Cardiac muscle cell (in vitro differentiated cells and primary cell): ENCODE results near the gene ZMAT5. TPM values are rescaled to one million over a fixed set of nuclear protein-coding genes. Genes with fewer than 3 reads are reported as not detected.
A peak's percentile ranks its signal among the peaks of the same experiment; 100 is the strongest.

Experiments used
- DNase-seq, 2 donors: peaks; one replicate each; pipeline versions ENCODE4 v3.0.0 to v3.0.0-alpha.2; 2010 to 2017; ENCODE audit warnings: low read depth in 1 of 2, low spot score in 1 of 2
- H3K27ac ChIP-seq: fragments of 200-600 bp; sonication (generic); 2 replicates; pipeline ENCODE4 v1.5.1; 2016
- H3K27me3 ChIP-seq: fragments of 200-600 bp; sonication (generic); 2 replicates; pipeline ENCODE4 v1.6.0; 2016; ENCODE audit warnings: control low read depth
- H3K36me3 ChIP-seq: fragments of 200-600 bp; sonication (generic); 2 replicates; pipeline ENCODE4 v1.5.1; 2016; ENCODE audit warnings: control low read depth
- H3K4me1 ChIP-seq: fragments of 200-600 bp; sonication (generic); 2 replicates; pipeline ENCODE4 v1.8.1; 2017; ENCODE audit warnings: low read depth, mild to moderate bottlenecking, mixed run types
- H3K4me3 ChIP-seq: fragments of 200-600 bp; sonication (generic); 2 replicates; pipeline ENCODE4 v1.5.1; 2016; ENCODE audit warnings: mild to moderate bottlenecking
- H3K9me3 ChIP-seq: fragments of 200-600 bp; sonication (generic); 2 replicates; pipeline ENCODE4 v1.5.1; 2017; ENCODE audit warnings: low read depth, mild to moderate bottlenecking, control low read depth
- polyA plus RNA-seq: library from polyadenylated mRNA; unstranded; fragments of >200 nt; fragmentation: Nextera tagmentation; extraction: Ambion mirVana; gene quantifications from 2 replicates; pipeline ENCODE4 v1.2.1, GENCODE V29; 2016
- total RNA-seq: library from RNA; depleted of rRNA; stranded (reverse); fragments of >200 nt; gene quantifications from 2 replicates; pipeline ENCODE4 v1.2.3, GENCODE V29; 2016
- TF ChIP-seq, protein P1 (sequence below): IDR thresholded peaks from 2 replicates; pipeline ENCODE4 v1.5.1; 2012; ENCODE audit warnings: low read depth, mild to moderate bottlenecking, low read length

Gene ZMAT5
- total and polyA plus RNA-seq, 2 experiments from 2014 or later: 40.5 to 76.1 TPM

DNA sequence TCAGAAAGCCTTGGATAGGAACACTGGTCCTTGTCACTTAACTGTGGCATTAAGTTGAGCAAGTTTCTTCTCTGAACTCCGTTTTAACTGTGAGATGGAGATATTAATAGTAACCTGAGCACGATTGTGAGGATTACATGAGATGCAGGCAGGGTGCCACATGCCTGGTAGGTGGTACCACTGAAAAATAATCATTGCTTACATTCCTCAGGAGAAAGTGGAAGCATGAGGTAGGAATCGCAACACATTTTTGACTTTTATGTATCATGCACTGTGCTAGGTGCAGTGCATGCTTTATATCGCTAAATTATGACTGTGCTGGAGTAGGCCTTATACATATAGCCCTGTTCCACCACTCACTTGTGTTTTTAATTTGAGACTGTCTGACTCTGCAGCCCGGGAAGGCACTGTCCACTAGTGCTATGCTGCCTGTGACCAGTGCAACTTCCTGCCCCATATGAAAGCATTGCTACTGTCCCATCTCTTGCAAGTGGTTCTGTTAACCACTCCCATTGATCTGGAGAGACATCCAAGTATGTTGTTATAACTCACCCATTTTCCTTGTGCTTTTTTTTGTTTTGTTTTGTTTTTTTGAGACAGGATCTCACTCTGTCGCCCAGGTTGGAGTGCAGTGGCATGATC, 1.4 kb upstream of the ZMAT5 start:
- no peaks in the 10 kb centered on the region for H3K9me3 ChIP-seq
- DNase-seq: no peak
- no peak overlapping the region for H3K27ac ChIP-seq
- H3K4me3 ChIP-seq: peak overlapping the region; percentile 87
- H3K36me3 ChIP-seq: peaks cover 6% of the 10 kb centered on the region
- H3K27me3 ChIP-seq: no peaks in the 10 kb centered on the region
- TF ChIP-seq, protein P1, sequence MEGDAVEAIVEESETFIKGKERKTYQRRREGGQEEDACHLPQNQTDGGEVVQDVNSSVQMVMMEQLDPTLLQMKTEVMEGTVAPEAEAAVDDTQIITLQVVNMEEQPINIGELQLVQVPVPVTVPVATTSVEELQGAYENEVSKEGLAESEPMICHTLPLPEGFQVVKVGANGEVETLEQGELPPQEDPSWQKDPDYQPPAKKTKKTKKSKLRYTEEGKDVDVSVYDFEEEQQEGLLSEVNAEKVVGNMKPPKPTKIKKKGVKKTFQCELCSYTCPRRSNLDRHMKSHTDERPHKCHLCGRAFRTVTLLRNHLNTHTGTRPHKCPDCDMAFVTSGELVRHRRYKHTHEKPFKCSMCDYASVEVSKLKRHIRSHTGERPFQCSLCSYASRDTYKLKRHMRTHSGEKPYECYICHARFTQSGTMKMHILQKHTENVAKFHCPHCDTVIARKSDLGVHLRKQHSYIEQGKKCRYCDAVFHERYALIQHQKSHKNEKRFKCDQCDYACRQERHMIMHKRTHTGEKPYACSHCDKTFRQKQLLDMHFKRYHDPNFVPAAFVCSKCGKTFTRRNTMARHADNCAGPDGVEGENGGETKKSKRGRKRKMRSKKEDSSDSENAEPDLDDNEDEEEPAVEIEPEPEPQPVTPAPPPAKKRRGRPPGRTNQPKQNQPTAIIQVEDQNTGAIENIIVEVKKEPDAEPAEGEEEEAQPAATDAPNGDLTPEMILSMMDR: no peak
- H3K4me1 ChIP-seq: peaks cover 8% of the 10 kb centered on the region

DNA sequence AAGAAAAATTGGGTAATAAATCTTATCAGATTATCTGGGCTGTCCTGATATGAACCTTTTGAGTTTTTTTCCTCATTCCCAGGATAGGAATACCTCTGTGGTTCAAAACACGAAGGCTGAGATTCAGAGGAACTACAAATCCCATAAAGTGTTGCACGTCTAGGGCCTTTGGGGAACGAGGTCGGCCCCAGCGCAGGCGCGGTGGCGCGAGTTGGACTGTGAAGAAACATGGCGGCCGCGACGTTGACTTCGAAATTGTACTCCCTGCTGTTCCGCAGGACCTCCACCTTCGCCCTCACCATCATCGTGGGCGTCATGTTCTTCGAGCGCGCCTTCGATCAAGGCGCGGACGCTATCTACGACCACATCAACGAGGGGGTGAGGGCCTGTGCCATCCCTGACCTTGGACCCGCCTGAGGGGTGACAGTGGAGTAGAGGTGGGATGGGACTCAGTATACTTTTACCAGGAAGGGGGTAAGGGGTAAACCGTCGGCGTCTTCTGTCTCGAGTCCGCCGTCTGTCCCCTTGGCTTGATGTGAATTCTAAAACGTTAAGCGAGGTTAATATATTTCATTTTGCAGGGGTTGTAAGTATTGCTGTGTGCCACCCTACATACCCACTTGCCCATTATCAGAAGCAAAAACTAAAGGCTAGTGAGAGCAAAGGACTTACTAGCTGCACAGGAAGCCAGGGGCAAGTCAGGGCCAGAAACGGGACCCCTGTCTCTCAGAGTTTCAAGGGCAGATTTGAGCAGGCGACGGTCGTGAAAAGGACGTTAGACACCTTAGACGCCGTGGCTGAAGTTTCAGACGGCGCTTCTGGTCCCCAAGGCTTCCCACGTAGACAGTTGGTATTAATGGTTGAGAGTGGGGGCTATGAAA, 604 bp upstream of the ZMAT5 start, which contains the start of gene UQCR10:
UQCR10 (plus strand) TSS at position 199 of the 881 bp plus-strand sequence; CDS start at position 229, 30 bp downstream.
- H3K27me3 ChIP-seq: no peaks in the 10 kb centered on the region
- DNase-seq: peak; percentile 93

DNA sequence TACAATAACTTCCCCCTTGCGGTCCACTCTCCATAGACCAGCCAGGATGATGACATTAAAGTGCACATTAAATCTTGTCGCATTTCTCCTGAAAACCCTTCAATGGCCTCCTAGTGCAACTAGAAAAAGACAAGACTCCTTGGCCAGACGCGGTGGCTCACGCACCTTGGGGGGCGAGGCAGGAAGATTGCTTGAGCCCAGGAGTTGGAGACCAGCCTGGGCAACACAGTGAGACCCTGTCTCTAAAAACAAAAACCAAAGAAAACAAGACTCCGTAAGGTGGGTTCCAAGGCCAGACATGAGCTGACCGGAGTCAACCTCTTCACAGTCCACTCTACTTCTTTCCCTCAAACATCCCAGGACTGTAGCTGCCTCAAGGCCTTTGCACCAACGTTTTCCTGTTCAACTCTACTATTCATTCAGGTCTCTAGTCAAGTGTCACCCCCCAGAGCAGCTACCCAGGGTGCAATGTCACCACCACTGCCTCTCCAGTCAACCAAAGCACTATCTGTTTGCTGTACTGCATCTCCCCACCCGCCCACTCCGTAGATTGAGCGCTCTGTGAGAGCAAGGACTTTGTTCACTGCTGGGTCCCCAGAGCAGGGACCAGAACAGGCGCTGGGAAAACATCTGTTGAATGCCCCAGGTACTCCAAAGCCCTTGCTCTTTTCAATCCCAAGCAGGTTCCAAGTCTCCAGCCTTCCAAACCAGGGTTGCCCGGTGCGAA, 739 bp downstream of the ZMAT5 start:
- H3K27ac ChIP-seq: peak overlapping the region; percentile 65

More for the DNA sequence above, 604 bp upstream of the ZMAT5 start, which contains the start of gene UQCR10:
- TF ChIP-seq, protein P1: no peak
- Histone ChIP-seq H3K9me3 (no peaks in the 10 kb centered on the region), H3K36me3 (peaks cover 6% of the 10 kb centered on the region), H3K27ac (peak within 1 kb of the TSS; percentile 95), H3K4me1 (peaks cover 8% of the 10 kb centered on the region), H3K4me3 (peak within 1 kb of the TSS; percentile 87)

DNA sequence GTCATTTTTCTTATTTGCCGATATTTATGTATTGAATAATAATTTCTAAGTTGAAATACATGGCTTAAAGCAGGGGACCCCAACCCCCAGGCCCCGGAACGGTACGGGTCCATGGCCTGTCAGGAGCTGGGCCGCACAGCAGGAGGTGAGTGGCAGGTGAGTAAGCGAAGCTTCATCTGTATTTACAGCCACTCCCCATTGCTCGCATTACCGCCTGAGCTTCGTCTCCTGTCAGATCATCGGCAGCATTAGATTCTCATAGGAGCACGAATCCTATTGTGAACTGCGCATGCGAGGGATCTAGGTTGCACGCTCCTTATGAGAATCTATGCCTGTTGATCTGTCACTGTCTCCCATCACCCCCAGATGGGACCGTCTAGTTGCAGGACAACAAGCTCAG, 4.5 kb downstream of the ZMAT5 start:
- peaks cover 10% of the 10 kb centered on the region for H3K4me1 ChIP-seq
- no peak overlapping the region for H3K4me3 ChIP-seq
- no peaks in the 10 kb centered on the region for H3K27me3 ChIP-seq
- H3K27ac ChIP-seq: no peak overlapping the region
- DNase-seq: no peak
- H3K36me3 ChIP-seq: no peaks in the 10 kb centered on the region
- TF ChIP-seq, protein P1: no peak
- H3K9me3 ChIP-seq: no peaks in the 10 kb centered on the region

More for the DNA sequence above, 739 bp downstream of the ZMAT5 start:
- Histone ChIP-seq H3K27me3 (no peaks in the 10 kb centered on the region), H3K9me3 (no peaks in the 10 kb centered on the region), H3K36me3 (peaks cover 6% of the 10 kb centered on the region), H3K4me3 (peak overlapping the region; percentile 87), H3K4me1 (peaks cover 8% of the 10 kb centered on the region)
- TF ChIP-seq, protein P1: no peak
- DNase-seq: peak in 1 of 2 donors; percentile 20

DNA sequence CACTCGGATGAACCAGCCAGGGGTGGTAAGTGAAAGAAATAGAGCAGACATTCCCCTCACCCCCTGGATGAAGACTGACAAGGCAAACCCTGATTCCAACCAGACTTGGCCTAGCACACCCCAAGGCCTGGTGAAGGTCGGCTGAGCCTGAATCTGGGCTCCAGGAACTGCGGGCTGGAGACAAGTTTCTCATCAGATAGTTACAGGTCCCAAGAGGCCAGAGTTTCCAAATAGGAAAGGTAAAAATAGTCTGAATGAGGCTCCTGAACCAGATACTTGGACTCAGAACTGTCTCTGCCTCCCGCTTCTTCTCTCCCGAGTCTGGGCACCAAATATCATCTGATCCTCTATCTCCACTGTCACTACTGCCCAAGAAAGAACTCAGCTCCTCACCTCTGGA, 7.8 kb downstream of the ZMAT5 start:
- Histone ChIP-seq H3K36me3 (no peaks in the 10 kb centered on the region), H3K4me3 (no peak overlapping the region)

More for the DNA sequence above, 7.8 kb downstream of the ZMAT5 start:
- H3K27me3 ChIP-seq: no peaks in the 10 kb centered on the region
- peak overlapping the region; percentile 78 for H3K27ac ChIP-seq
- H3K4me1 ChIP-seq: peaks cover 6% of the 10 kb centered on the region
- TF ChIP-seq, protein P1: no peak
- no peak for DNase-seq
- no peaks in the 10 kb centered on the region for H3K9me3 ChIP-seq
